IPS-20b (cell line): ENCODE data around the gene DENND1A.

Experiments
- H3K27ac ChIP-seq: one replicate; pipeline ENCODE4 v1.5.1; 2013; ENCODE audit warnings: low read length
- H3K27me3 ChIP-seq: 2 replicates; pipeline ENCODE4 v1.6.1; 2013; ENCODE audit warnings: mild to moderate bottlenecking, low read length, inconsistent platforms; ENCODE audit not compliant: insufficient read depth
- H3K36me3 ChIP-seq: 2 replicates; pipeline ENCODE4 v1.6.1; 2013; ENCODE audit warnings: low read depth, mild to moderate bottlenecking, inconsistent platforms, low read length, moderate library complexity; ENCODE audit not compliant: insufficient read depth
- H3K4me1 ChIP-seq: 2 replicates; pipeline ENCODE4 v1.6.1; 2013; ENCODE audit warnings: mild to moderate bottlenecking, control low read depth, inconsistent platforms, low read length, moderate library complexity; ENCODE audit not compliant: insufficient read depth
- H3K4me3 ChIP-seq: 2 replicates; pipeline ENCODE4 v1.5.1; 2013; ENCODE audit warnings: mild to moderate bottlenecking, low read length, inconsistent platforms
- H3K9ac ChIP-seq: 2 replicates; pipeline ENCODE4 v1.6.1; 2013; ENCODE audit warnings: low read depth, mild to moderate bottlenecking, inconsistent platforms, low read length, moderate library complexity
- H3K9me3 ChIP-seq: 2 replicates; pipeline ENCODE4 v1.6.1; 2013; ENCODE audit warnings: mild to moderate bottlenecking, low read depth, low read length, inconsistent platforms; ENCODE audit not compliant: insufficient read depth

Gene DENND1A

DNA sequence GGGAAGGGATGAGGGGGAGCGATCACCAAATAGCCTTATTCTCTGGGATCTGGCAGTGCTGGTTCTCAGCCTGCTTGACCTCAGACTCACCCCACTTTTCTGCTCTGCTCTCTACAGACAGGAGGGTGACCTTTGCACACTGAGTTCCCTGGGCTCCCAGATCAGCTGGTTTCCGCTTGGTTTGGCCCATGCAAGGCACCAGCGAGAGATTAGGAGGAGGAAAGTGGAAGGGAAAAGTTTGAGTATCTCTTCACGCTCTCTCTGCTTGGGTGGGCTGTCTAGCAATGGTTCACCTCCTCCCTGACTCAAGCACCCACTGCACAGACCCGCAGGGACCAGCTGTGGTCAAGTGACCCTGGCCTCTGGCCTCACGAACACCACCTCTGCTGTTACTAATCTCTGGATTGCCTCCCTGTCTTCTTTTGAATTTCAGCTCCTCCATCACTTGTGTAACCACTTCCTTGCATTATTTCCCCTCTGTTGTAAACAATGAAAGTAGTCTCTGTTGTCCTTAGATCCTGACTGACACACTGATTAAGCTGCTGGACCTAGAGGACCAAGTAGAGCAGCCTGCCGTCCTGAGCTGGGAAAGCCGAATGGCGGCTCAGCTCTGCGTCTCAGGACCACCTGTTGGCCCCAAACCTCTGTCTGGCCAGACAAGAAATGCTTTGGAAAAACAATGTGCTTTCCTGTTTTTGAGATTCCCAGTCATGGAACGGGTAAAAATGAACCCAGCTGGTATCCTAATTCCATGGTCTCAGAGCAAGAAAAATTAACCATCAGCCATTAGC lies 387.3 kb downstream of the DENND1A start:
- H3K9ac ChIP-seq: no peak overlapping the region
- H3K9me3 ChIP-seq: no peaks in the 10 kb centered on the region
- no peak overlapping the region for H3K4me3 ChIP-seq
- no peaks in the 10 kb centered on the region for H3K4me1 ChIP-seq
- no peak overlapping the region for H3K27ac ChIP-seq
- no peaks in the 10 kb centered on the region for H3K27me3 ChIP-seq
- no peaks in the 10 kb centered on the region for H3K36me3 ChIP-seq

GRCh38 chr9:123541411-123541810 lies 388.5 kb downstream of the DENND1A start:
- Histone ChIP-seq H3K27ac (no peak overlapping the region), H3K9ac (no peak overlapping the region), H3K27me3 (no peaks in the 10 kb centered on the region), H3K9me3 (no peaks in the 10 kb centered on the region), H3K36me3 (no peaks in the 10 kb centered on the region), H3K4me1 (no peaks in the 10 kb centered on the region), H3K4me3 (no peak overlapping the region)

DNA sequence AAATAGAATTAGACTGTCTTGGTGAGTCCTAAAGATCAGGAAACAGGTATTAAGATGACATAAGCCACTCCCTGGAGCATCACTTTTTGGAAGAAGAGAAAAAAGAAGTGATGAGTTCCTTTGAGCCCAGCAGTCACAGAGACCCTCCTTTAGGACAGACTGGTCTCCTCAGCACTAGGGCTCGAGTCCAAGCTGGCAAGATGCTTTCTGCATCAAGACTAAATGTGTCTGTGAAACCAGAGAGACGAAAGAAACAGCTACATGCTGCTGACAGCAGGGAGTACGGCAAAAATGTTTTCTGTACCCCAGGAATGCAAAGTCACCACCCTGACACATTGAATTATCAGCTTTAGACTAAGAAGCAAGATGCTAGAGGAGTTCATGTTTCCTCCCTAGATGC lies 389.5 kb downstream of the DENND1A start:
- no peaks in the 10 kb centered on the region for H3K36me3 ChIP-seq
- no peak overlapping the region for H3K4me3 ChIP-seq
- no peak overlapping the region for H3K9ac ChIP-seq
- H3K9me3 ChIP-seq: no peaks in the 10 kb centered on the region
- no peaks in the 10 kb centered on the region for H3K4me1 ChIP-seq
- no peak overlapping the region for H3K27ac ChIP-seq
- H3K27me3 ChIP-seq: no peaks in the 10 kb centered on the region

GRCh38 chr9:123537809-123538208 lies 392.1 kb downstream of the DENND1A start:
- H3K27ac ChIP-seq: no peak overlapping the region
- no peak overlapping the region for H3K9ac ChIP-seq
- no peaks in the 10 kb centered on the region for H3K27me3 ChIP-seq
- H3K4me1 ChIP-seq: no peaks in the 10 kb centered on the region
- no peaks in the 10 kb centered on the region for H3K36me3 ChIP-seq
- no peaks in the 10 kb centered on the region for H3K9me3 ChIP-seq
- no peak overlapping the region for H3K4me3 ChIP-seq

DNA sequence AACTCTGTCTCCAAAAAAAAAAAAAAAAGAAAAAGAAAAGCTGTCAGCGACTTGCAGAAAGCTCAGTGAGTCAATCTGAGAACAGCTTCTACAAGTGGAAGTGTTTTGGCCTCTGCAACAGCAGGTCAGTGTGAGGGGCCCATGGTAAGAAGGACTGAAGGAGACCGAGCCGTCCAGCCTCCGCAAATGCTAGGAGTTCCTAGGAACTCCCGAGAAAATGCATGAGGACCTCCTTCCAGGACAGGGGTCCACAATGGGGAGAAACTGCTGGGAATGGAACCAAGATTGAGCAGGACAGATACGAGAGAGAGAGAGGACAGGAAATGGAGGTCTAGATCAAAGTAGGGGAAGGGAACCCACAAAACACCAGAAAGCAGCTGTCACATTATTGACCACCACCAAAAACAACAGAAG lies 393.5 kb downstream of the DENND1A start:
- H3K4me3 ChIP-seq: no peak overlapping the region
- H3K27me3 ChIP-seq: no peaks in the 10 kb centered on the region
- H3K9me3 ChIP-seq: no peaks in the 10 kb centered on the region
- no peaks in the 10 kb centered on the region for H3K4me1 ChIP-seq
- H3K9ac ChIP-seq: no peak overlapping the region
- no peak overlapping the region for H3K27ac ChIP-seq
- no peaks in the 10 kb centered on the region for H3K36me3 ChIP-seq

- H3K27me3 ChIP-seq: no peaks in the 10 kb centered on the region
- H3K9ac ChIP-seq: no peak overlapping the region
- H3K9me3 ChIP-seq: peaks cover 8% of the 10 kb centered on the region; the same call in 1 of the 2 replicates
- no peak overlapping the region for H3K27ac ChIP-seq
- no peak overlapping the region for H3K4me3 ChIP-seq
- H3K4me1 ChIP-seq: no peaks in the 10 kb centered on the region
- H3K36me3 ChIP-seq: no peaks in the 10 kb centered on the region
Measured at GRCh38 chr9:123534336-123534735, 395.6 kb downstream of the DENND1A start.

DNA sequence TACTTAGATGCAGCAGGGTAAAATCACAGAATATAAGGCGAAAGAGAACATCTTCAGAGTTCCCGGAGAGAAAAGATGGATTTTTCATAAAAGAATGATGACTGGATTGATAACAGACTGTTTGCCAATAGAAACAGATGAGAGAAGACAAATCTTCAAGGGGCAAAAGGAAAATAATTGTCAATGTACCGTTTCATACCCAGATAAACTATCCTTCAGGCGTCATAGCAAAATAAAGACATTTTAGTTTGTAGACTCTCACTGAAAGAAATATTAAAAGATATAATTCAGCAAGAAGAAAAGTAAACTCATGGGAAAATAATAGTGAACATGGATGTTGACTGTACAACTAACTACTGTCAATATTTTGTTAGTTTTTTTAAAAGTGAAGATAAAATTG lies 399.7 kb downstream of the DENND1A start:
- no peaks in the 10 kb centered on the region for H3K4me1 ChIP-seq
- no peak overlapping the region for H3K9ac ChIP-seq
- H3K27me3 ChIP-seq: no peaks in the 10 kb centered on the region
- H3K4me3 ChIP-seq: no peak overlapping the region
- H3K27ac ChIP-seq: no peak overlapping the region
- H3K9me3 ChIP-seq: peaks cover 8% of the 10 kb centered on the region; the same call in 1 of the 2 replicates
- H3K36me3 ChIP-seq: no peaks in the 10 kb centered on the region

DNA sequence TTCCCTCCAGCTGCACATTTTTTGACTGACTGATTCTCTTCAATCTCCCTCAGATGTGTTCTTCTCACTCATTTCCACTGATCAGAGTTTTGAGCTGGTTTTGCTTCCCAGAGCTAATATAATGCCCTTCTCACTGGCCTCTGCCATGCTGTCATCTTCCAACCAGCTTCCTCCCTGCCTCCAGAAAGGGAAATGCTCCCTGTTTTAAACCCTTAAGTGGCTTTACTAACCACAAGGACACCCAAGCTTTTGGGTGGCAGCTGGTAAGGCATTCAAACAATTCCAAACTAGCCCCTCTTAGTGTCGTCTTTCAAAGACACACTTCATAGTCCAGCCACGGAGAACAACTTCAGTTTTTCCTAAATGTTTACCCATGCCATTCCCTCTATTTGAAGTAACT lies 401.4 kb downstream of the DENND1A start:
- Histone ChIP-seq H3K9me3 (peaks cover 8% of the 10 kb centered on the region; the same call in 1 of the 2 replicates), H3K27me3 (no peaks in the 10 kb centered on the region), H3K9ac (no peak overlapping the region), H3K4me1 (no peaks in the 10 kb centered on the region), H3K27ac (no peak overlapping the region), H3K4me3 (no peak overlapping the region), H3K36me3 (no peaks in the 10 kb centered on the region)

DNA sequence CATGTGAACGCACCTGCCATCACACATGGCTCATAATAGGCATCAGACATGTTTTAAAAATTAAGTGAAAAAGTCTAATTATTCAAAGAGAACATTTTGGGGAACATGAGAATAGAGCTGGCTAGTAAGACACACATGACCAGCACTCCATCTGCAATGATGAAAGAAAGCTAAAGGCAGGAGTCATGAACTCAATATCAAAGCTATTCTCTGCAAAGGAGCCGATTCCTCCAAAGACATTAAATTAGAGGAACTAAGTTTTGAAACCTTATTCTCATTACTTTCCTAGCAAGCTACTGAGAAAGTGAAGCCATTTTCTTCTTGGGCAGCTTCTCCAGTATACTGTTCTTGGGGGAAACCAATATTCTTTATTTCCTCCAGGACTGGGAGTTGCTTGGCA lies 401.9 kb downstream of the DENND1A start:
- peaks cover 8% of the 10 kb centered on the region; the same call in 1 of the 2 replicates for H3K9me3 ChIP-seq
- no peaks in the 10 kb centered on the region for H3K27me3 ChIP-seq
- H3K4me3 ChIP-seq: no peak overlapping the region
- no peak overlapping the region for H3K9ac ChIP-seq
- H3K4me1 ChIP-seq: no peaks in the 10 kb centered on the region
- H3K27ac ChIP-seq: no peak overlapping the region
- H3K36me3 ChIP-seq: no peaks in the 10 kb centered on the region

- Histone ChIP-seq H3K4me3 (no peak overlapping the region), H3K27ac (no peak overlapping the region)
Measured at GRCh38 chr9:123525957-123526356, 404.0 kb downstream of the DENND1A start.

GRCh38 chr9:123525424-123525823 lies 404.5 kb downstream of the DENND1A start:
- Histone ChIP-seq H3K27me3 (no peaks in the 10 kb centered on the region), H3K27ac (no peak overlapping the region)

More at GRCh38 chr9:123525957-123526356, 404.0 kb downstream of the DENND1A start:
- Histone ChIP-seq H3K27me3 (no peaks in the 10 kb centered on the region), H3K9me3 (peaks cover 8% of the 10 kb centered on the region; the same call in 1 of the 2 replicates), H3K9ac (no peak overlapping the region), H3K4me1 (no peaks in the 10 kb centered on the region), H3K36me3 (no peaks in the 10 kb centered on the region)

DNA sequence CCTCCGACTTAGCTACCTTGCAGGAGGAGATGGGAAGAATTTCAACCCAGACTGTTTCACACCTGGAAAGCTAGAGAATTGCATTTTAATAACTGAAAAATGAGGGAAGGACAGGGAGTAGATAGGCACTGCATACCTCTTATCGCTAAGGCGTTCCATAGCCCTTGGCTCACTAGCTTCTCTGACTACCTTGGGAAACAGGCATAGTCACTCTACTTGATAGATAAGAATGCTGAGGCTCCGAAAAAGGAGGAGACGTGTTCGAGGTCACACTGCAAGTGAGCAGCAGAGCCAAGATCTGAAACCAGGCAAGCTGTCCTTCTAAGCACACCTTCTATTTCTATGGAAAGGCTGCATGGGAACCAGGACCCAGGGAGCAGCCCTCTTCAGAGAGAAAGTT lies 405.1 kb downstream of the DENND1A start:
- H3K9me3 ChIP-seq: peaks cover under 1% of the 10 kb centered on the region; the same call in 1 of the 2 replicates
- no peak overlapping the region for H3K27ac ChIP-seq
- H3K4me1 ChIP-seq: no peaks in the 10 kb centered on the region
- no peak overlapping the region for H3K4me3 ChIP-seq
- H3K36me3 ChIP-seq: no peaks in the 10 kb centered on the region
- no peak overlapping the region for H3K9ac ChIP-seq
- no peaks in the 10 kb centered on the region for H3K27me3 ChIP-seq

More at GRCh38 chr9:123525424-123525823, 404.5 kb downstream of the DENND1A start:
- H3K36me3 ChIP-seq: no peaks in the 10 kb centered on the region
- no peak overlapping the region for H3K9ac ChIP-seq
- H3K4me1 ChIP-seq: no peaks in the 10 kb centered on the region
- H3K9me3 ChIP-seq: peaks cover 6% of the 10 kb centered on the region; the same call in 1 of the 2 replicates
- H3K4me3 ChIP-seq: no peak overlapping the region
